ENCODE measurements around the gene GLYATL2. TPM values are rescaled to one million over a fixed set of nuclear protein-coding genes. Genes with fewer than 3 reads are reported as not detected.

Gene GLYATL2
- polyA plus RNA-seq, 1 of the 3 experiments (the other 2 are of a cell fraction): 0.31 TPM

DNA sequence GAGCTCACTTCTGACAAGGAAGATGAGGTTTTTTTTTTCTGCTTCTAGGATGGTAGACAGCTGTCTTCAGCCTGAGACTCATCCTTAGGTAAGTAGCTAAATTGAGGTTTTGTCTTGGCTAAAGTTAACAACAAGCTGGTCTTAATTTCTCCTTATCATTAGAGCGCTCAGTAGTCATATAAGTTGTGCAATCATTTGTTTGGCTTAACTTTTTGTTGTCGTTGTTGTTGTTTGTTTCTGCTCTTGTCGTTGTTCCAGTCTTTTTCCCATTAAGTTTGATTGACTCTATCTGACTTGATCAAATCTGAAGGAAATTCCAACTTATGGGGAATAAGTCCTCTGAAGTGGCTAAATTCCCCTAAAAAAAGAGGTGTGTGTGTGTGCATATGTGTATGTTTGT lies 33.0 kb downstream of the GLYATL2 start:
- no peak for TF ChIP-seq RAD21 (IDR thresholded peaks at IDR 0.05; ENCODE audit: low read length)
- no peak for TF ChIP-seq FOXJ3 (CRISPR knock-in tag; IDR thresholded peaks at IDR 0.05)
- no peak for TF ChIP-seq EP300 (IDR thresholded peaks at IDR 0.05; ENCODE audit: borderline replicate concordance in 1 of 2, low read depth in 1 of 2, low read length in 1 of 2)
- TF ChIP-seq SMC3 (IDR thresholded peaks at IDR 0.05; ENCODE audit: low read depth, low read length): no peak
- TF ChIP-seq, protein P1, sequence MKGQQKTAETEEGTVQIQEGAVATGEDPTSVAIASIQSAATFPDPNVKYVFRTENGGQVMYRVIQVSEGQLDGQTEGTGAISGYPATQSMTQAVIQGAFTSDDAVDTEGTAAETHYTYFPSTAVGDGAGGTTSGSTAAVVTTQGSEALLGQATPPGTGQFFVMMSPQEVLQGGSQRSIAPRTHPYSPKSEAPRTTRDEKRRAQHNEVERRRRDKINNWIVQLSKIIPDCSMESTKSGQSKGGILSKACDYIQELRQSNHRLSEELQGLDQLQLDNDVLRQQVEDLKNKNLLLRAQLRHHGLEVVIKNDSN (IDR thresholded peaks at IDR 0.05; ENCODE audit: borderline replicate concordance, low read depth): no peak
- no peak for TF ChIP-seq SIN3A (IDR thresholded peaks at IDR 0.05; ENCODE audit: borderline replicate concordance, low read depth, low read length)
- no peak for TF ChIP-seq MXI1 (IDR thresholded peaks at IDR 0.05; ENCODE audit: low read depth, low read length)
- TF ChIP-seq CTCF (IDR thresholded peaks at IDR 0.05): no peak
- no peak for TF ChIP-seq REST (IDR thresholded peaks at IDR 0.05; ENCODE audit: low read depth, low read length)
- TF ChIP-seq MAX (IDR thresholded peaks at IDR 0.05; ENCODE audit: low read depth): no peak
- no peak for TF ChIP-seq NFIC (IDR thresholded peaks at IDR 0.05; ENCODE audit: borderline replicate concordance)
- no peak for TF ChIP-seq RCOR1 (IDR thresholded peaks at IDR 0.05; ENCODE audit: low read length)
- H3K36me3 ChIP-seq (replicated peaks in 1 of 2; ENCODE audit: control insufficient read depth in 1 of 2, insufficient read depth in 2 of 2, low read length in 1 of 2): no peaks in the 10 kb centered on the region
- no peak overlapping the region for H2AFZ ChIP-seq (ENCODE audit: low read depth)
- ChIA-PET POLR2A (no interaction called here), CTCF (interaction anchor here (1.1 to 1.5 kb wide), 2 partner anchors 23 to 112 kb away, joined by 3 to 4 read pairs; no protein-coding TSS in a partner anchor)
- no peaks in the 10 kb centered on the region for H3K79me2 ChIP-seq (ENCODE audit: insufficient read depth)
- no peak overlapping the region for H3K4me3 ChIP-seq (ENCODE audit: low read depth in 2 of 2, low read length in 1 of 2)
- no peak overlapping the region for H3K4me2 ChIP-seq
- WGBS (ENCODE audit: low lambda C conversion rate): 2% methylated on average over 3 of the region's 3 CpGs
- no peak overlapping the region for H3K27ac ChIP-seq (ENCODE audit: low read depth in 2 of 2, low read length in 1 of 2)
- no peak for DNase-seq
- no peaks in the 10 kb centered on the region for H3K9me2 ChIP-seq
- H3K27me3 ChIP-seq (ENCODE audit: insufficient read depth): no peaks in the 10 kb centered on the region
- no peaks in the 10 kb centered on the region for H3F3A ChIP-seq (replicated peaks; ENCODE audit: insufficient read depth)
- peaks cover 4% of the 10 kb centered on the region; the same call in 1 of the 2 replicates for H3K9me3 ChIP-seq
- H4K20me1 ChIP-seq (ENCODE audit: insufficient read depth): no peaks in the 10 kb centered on the region
- H3K4me1 ChIP-seq (ENCODE audit: control insufficient read depth in 1 of 2, insufficient read depth in 2 of 2, low read depth in 1 of 2, low read length in 1 of 2): no peaks in the 10 kb centered on the region
- no peak overlapping the region for H3K9ac ChIP-seq

Data from SK-N-SH (cell line).